Subcutaneous adipose tissue (tissue), 4 donors: ENCODE data around the gene ARHGEF38. TPM values are rescaled to one million over a fixed set of nuclear protein-coding genes. Genes with fewer than 3 reads are reported as not detected.

Experiments used
- small RNA-seq: library from RNA; depleted of rRNA; stranded (forward); fragments of <200 nt; gene quantifications from one replicate; pipeline ENCODE3, GENCODE V24; 2016
- total RNA-seq, 4 donors: library from RNA; depleted of rRNA; stranded (reverse); fragments of >200 nt; gene quantifications; one replicate each; pipeline ENCODE4 v1.1.0, GENCODE V29; 2016
- TF ChIP-seq, protein P1 (sequence below): fragments of 450-650 bp; IDR thresholded peaks from one replicate; pipeline ENCODE4 v1.5.1; 2016; ENCODE audit warnings: low read depth, mild to moderate bottlenecking, control low read depth, antibody characterized with exemption, moderate library complexity

The ARHGEF38 gene
- total RNA-seq, 4 donors from 2014 or later: not detected

DNA sequence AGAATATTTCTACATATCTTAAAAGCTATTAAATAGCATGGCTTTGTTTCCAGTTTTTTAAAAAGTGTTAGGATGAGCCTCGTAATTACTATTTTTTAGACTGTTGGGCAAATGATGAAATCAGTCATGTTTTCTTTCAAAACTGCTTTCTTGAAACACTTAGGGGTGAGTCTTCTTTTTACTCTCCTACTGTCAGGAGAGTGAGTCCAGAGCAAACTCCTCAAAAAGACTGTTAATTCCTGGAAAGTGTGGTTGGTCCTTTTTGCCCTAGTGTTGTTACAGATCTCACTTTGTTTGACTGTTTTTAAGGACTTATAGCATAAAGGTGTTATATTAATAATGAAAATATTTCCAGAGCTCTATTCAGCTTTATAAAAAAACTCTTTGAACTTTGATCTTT, 162.5 kb downstream of the ARHGEF38 start:
- TF ChIP-seq, protein P1, sequence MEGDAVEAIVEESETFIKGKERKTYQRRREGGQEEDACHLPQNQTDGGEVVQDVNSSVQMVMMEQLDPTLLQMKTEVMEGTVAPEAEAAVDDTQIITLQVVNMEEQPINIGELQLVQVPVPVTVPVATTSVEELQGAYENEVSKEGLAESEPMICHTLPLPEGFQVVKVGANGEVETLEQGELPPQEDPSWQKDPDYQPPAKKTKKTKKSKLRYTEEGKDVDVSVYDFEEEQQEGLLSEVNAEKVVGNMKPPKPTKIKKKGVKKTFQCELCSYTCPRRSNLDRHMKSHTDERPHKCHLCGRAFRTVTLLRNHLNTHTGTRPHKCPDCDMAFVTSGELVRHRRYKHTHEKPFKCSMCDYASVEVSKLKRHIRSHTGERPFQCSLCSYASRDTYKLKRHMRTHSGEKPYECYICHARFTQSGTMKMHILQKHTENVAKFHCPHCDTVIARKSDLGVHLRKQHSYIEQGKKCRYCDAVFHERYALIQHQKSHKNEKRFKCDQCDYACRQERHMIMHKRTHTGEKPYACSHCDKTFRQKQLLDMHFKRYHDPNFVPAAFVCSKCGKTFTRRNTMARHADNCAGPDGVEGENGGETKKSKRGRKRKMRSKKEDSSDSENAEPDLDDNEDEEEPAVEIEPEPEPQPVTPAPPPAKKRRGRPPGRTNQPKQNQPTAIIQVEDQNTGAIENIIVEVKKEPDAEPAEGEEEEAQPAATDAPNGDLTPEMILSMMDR: no peak

DNA sequence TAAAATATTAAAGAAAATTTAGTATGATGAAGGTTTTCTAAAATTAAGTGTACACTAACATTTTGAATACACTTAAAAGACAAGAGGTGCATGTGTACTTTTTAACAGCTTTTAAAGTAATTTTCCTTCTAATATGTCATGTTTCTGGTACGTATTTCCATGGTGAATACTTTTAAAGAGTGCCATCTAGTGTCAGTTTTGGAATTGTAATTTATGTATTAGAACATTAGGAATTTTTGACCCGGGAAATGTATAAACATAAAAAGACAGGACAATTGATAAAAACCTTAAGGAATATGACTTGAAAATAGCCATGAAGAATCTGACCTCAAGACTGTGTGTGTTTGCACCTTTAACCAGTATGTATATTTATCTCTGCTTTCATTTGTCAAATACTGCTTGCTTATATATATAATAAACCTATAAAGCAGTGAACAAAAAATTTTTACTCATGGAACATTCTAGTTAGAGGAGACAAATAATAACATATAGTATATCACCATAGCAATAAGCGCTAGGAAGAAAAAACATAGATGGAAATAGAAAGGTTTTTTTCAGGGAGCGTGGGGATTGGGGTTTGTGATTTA, 163.4 kb downstream of the ARHGEF38 start:
- TF ChIP-seq, protein P1: no peak

DNA sequence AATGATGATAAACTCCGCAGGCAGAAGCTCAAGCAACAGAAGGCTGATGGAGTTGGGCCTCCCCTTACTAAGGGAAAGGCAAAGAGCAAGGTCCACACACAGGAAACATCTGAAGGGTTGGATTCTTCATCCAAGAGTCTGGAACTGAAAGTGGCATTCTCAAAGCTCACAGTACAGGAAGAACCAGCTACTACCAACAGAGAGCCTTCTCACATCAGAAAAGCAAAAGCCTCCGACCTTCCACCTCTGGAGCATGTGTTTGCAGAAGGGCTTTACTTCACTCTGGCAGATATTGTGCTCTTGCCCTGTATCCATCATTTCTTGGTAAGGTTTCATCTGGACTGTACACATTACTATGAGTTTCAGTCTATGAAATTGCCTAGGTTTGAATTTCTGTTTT, 166.8 kb downstream of the ARHGEF38 start:
- TF ChIP-seq, protein P1: no peak

DNA sequence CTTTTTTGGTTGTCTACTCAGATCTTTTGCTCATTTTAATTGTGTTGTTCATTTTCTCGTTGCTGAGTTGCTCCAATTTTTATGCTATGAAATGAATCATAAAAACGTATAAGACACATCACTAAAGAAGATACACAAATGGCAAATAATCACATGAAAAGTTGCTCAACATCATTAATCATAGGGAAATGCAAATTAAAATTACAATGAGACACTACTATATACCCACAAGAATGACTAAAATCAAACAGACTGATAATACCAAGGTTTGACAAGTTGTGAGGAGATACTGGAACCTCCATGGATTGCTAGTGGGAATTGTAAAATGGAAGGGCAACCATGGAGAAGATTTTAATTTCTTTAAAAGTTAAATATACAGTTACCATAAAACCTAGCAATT, 173.2 kb downstream of the ARHGEF38 start:
- TF ChIP-seq, protein P1: no peak

Small RNA genes lying within 50 kb of the gene (small RNA-seq; reads per million reads assigned to genes)
- not detected for gene ATP5F1EP1

Other genes with a start within 250 kb of the ARHGEF38 start
- 10 to 100 TPM; 56.4 to 82.8 (median 60.2) TPM for gene PPA2, start 78.6 kb upstream of the ARHGEF38 start, total RNA-seq
- 10 to 100 TPM; 16.4 to 32.4 (median 22.0) TPM for gene INTS12, start 156.1 kb downstream of the ARHGEF38 start, total RNA-seq
- gene GSTCD, start 156.2 kb downstream of the ARHGEF38 start, total RNA-seq: 10 to 100 TPM in 2 of 4 donors, 1 to 10 TPM in 2; 6.2 to 11.9 (median 9.1) TPM